SK-N-SH treated with all-trans-retinoic acid at 6 μM for 48 hours (cell line): ENCODE results near the gene TBC1D9B.

ENCODE experiments used
- ATAC-seq: fragments of 200-7000 bp; cut with Tn5 transposase; 3 replicates; pipeline ENCODE4 v1.9.1; 2020; ENCODE audit warnings: mild to moderate bottlenecking, moderate library complexity
- ARNTL ChIP-seq: fragments of 450-650 bp; formaldehyde crosslinking; IDR thresholded peaks from 2 replicates; pipeline ENCODE4 v1.5.0; 2020; ENCODE audit warnings: low read depth, mild to moderate bottlenecking, moderate library complexity, borderline replicate concordance
- BACH2 ChIP-seq: fragments of 250-450 bp; sonication (Bioruptor Pico); IDR thresholded peaks from 2 replicates; pipeline ENCODE4 v1.9.0; 2021; ENCODE audit warnings: mild to moderate bottlenecking, borderline replicate concordance
- CREB5 ChIP-seq: fragments of 250-450 bp; sonication (Bioruptor Pico); IDR thresholded peaks from 2 replicates; pipeline ENCODE4 v1.5.1; 2020; ENCODE audit warnings: low read depth, mild to moderate bottlenecking, moderate library complexity
- CSDC2 ChIP-seq: fragments of 250-450 bp; sonication (Bioruptor Pico); IDR thresholded peaks from 2 replicates; pipeline ENCODE4 v1.5.0; 2020; ENCODE audit warnings: mild to moderate bottlenecking, moderate library complexity
- CSRNP3 ChIP-seq: fragments of 250-450 bp; sonication (Bioruptor Pico); IDR thresholded peaks from 2 replicates; pipeline ENCODE4 v1.5.1; 2021; ENCODE audit warnings: mild to moderate bottlenecking, moderate library complexity
- ESRRG ChIP-seq: fragments of 250-450 bp; sonication (Bioruptor Pico); IDR thresholded peaks from 2 replicates; pipeline ENCODE4 v1.6.1; 2021; ENCODE audit warnings: mild to moderate bottlenecking
- GLIS3 ChIP-seq: fragments of 250-450 bp; sonication (Bioruptor Pico); IDR thresholded peaks from 2 replicates; pipeline ENCODE4 v1.5.0; 2020; ENCODE audit warnings: mild to moderate bottlenecking, moderate library complexity
- ISL1 ChIP-seq: fragments of 250-450 bp; sonication (Bioruptor Pico); IDR thresholded peaks from 2 replicates; pipeline ENCODE4 v2.1.2; 2022; ENCODE audit warnings: mild to moderate bottlenecking, moderate library complexity
- OSR1 ChIP-seq: fragments of 250-450 bp; sonication (Bioruptor Pico); IDR thresholded peaks from 2 replicates; pipeline ENCODE4 v1.8.0; 2022; ENCODE audit warnings: moderate library complexity, mild to moderate bottlenecking, inconsistent platforms
- PATZ1 ChIP-seq: fragments of 250-450 bp; sonication (Bioruptor Pico); IDR thresholded peaks from 2 replicates; pipeline ENCODE4 v1.8.0; 2020; ENCODE audit warnings: mild to moderate bottlenecking, moderate library complexity, borderline replicate concordance
- PPARA ChIP-seq: fragments of 250-450 bp; sonication (Bioruptor Pico); IDR thresholded peaks from 2 replicates; pipeline ENCODE4 v1.5.0; 2020; ENCODE audit warnings: mild to moderate bottlenecking, borderline replicate concordance
- RARB ChIP-seq: fragments of 250-450 bp; sonication (Bioruptor Pico); IDR thresholded peaks from 2 replicates; pipeline ENCODE4 v1.8.0; 2021; ENCODE audit warnings: mild to moderate bottlenecking, moderate library complexity
- SNAI2 ChIP-seq: fragments of 250-450 bp; sonication (Bioruptor Pico); IDR thresholded peaks from 2 replicates; pipeline ENCODE4 v1.5.0; 2020; ENCODE audit warnings: mild to moderate bottlenecking, moderate library complexity
- TCF4 ChIP-seq: fragments of 250-450 bp; sonication (Bioruptor Pico); IDR thresholded peaks from 2 replicates; pipeline ENCODE4 v1.8.0; 2021; ENCODE audit warnings: mild to moderate bottlenecking, moderate library complexity, borderline replicate concordance
- TOX ChIP-seq: fragments of 250-450 bp; sonication (Bioruptor Pico); IDR thresholded peaks from 2 replicates; pipeline ENCODE4 v1.8.0; 2021; ENCODE audit warnings: mild to moderate bottlenecking, moderate library complexity, borderline replicate concordance
- TSHZ2 ChIP-seq: fragments of 250-450 bp; sonication (Bioruptor Pico); IDR thresholded peaks from 2 replicates; pipeline ENCODE4 v1.5.0; 2020; ENCODE audit warnings: mild to moderate bottlenecking, moderate library complexity
- ZC3H10 ChIP-seq: fragments of 250-450 bp; sonication (Bioruptor Pico); IDR thresholded peaks from 2 replicates; pipeline ENCODE4 v1.5.1; 2021; ENCODE audit warnings: mild to moderate bottlenecking, moderate library complexity
- ZFP3 ChIP-seq: fragments of 250-450 bp; sonication (Bioruptor Pico); IDR thresholded peaks from 2 replicates; pipeline ENCODE4 v1.5.0; 2020; ENCODE audit warnings: mild to moderate bottlenecking, moderate library complexity
- ZNF565 ChIP-seq: fragments of 450-650 bp; formaldehyde crosslinking; conservative IDR thresholded peaks from 2 replicates; pipeline ENCODE4 v1.5.0; 2020; ENCODE audit warnings: low read depth, mild to moderate bottlenecking, moderate library complexity
- ZNF70 ChIP-seq: fragments of 450-650 bp; formaldehyde crosslinking; IDR thresholded peaks from 2 replicates; pipeline ENCODE4 v1.5.0; 2020; ENCODE audit warnings: mild to moderate bottlenecking, moderate library complexity
- ZNF8 ChIP-seq: fragments of 450-650 bp; formaldehyde crosslinking; IDR thresholded peaks from 2 replicates; pipeline ENCODE4 v1.5.0; 2020; ENCODE audit warnings: mild to moderate bottlenecking, moderate library complexity

TBC1D9B gene

GRCh38 chr5:179953987-179954386, 46.3 kb upstream of the TBC1D9B start:
- ATAC-seq: no peak
- TF ChIP-seq ARNTL (no peak), CSDC2 (no peak), ZNF8 (CRISPR knock-in tag) (no peak), ZFP3 (CRISPR knock-in tag) (no peak), CSRNP3 (no peak), ZC3H10 (CRISPR knock-in tag) (no peak), PATZ1 (CRISPR knock-in tag) (no peak), OSR1 (CRISPR knock-in tag) (no peak), ZNF70 (CRISPR knock-in tag) (no peak), TOX (CRISPR knock-in tag) (no peak), ESRRG (CRISPR knock-in tag) (no peak), GLIS3 (CRISPR knock-in tag) (no peak), TSHZ2 (CRISPR knock-in tag) (no peak), ZNF565 (CRISPR knock-in tag) (no peak), CREB5 (no peak)

- ATAC-seq: no peak
- no peak for TF ChIP-seq GLIS3 (CRISPR knock-in tag)
- no peak for TF ChIP-seq ZC3H10 (CRISPR knock-in tag)
- no peak for TF ChIP-seq CREB5
- TF ChIP-seq ARNTL: no peak
- TF ChIP-seq ISL1 (CRISPR knock-in tag): no peak
- TF ChIP-seq ESRRG (CRISPR knock-in tag): no peak
- TF ChIP-seq ZNF70 (CRISPR knock-in tag): no peak
- no peak for TF ChIP-seq PATZ1 (CRISPR knock-in tag)
- TF ChIP-seq TCF4 (CRISPR knock-in tag): no peak
- no peak for TF ChIP-seq BACH2 (CRISPR knock-in tag)
- no peak for TF ChIP-seq CSRNP3
- TF ChIP-seq PPARA: no peak
- TF ChIP-seq SNAI2 (CRISPR knock-in tag): no peak
- no peak for TF ChIP-seq RARB (CRISPR knock-in tag)
- TF ChIP-seq, all 23 proteins: peak for 0
Measured at GRCh38 chr5:179936976-179937681, 29.4 kb upstream of the TBC1D9B start.
